BE2C (cell line): ENCODE results near the gene KCNJ12.
"Not testable (repeated sequence)": the region's sequence is repeated elsewhere in the genome, so short reads cannot be mapped to it uniquely, and the experiment has no call there.

ENCODE experiments used
- DNase-seq: peaks from one replicate; pipeline ENCODE4 v3.0.0-alpha.2; 2020
- H3K27me3 ChIP-seq: fragments of 250-450 bp; sonication (Bioruptor Pico); 2 replicates; pipeline ENCODE4 v1.5.1; 2020; ENCODE audit warnings: mild to moderate bottlenecking
- H3K36me3 ChIP-seq: fragments of 250-450 bp; sonication (Bioruptor Pico); 2 replicates; pipeline ENCODE4 v1.5.1; 2020; ENCODE audit warnings: mild to moderate bottlenecking
- H3K4me1 ChIP-seq: fragments of 250-450 bp; sonication (Bioruptor Pico); 2 replicates; pipeline ENCODE4 v1.5.1; 2020
- H3K4me3 ChIP-seq: 2 replicates; pipeline ENCODE4 v1.5.1; 2011; ENCODE audit warnings: low read depth, low read length
- H3K9me3 ChIP-seq: fragments of 250-450 bp; sonication (Bioruptor Pico); 2 replicates; pipeline ENCODE4 v1.5.1; 2020
- TF ChIP-seq, protein P1 (sequence below): IDR thresholded peaks from 2 replicates; pipeline ENCODE4 v1.5.1; 2012; ENCODE audit warnings: mild to moderate bottlenecking, low read depth, low read length

The KCNJ12 gene

DNA sequence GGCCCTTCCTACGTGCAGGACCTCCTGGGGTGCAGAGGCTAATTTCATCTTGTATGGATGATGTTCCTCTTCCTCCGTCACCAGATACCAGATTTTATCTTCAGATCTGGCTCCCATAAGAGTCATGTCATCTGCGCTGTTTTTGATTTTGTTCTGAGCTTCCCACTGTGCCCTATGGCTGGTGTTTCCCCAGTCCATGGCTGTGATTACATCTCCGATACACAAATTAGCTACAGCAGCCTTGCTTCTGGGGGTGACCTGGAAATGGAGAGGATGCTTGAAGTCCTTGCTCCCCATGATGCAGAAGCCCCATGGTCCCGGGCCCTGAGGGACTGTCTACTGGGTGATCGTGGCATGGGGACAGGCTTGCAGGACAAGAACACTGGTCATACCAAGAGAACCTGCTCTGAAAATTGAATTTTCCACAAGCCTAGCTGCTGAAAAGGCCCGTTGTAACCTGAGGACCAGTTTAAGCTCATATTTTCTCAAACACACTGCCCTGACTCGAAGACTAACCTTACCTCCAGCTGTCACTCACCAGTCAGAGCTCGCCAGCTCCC is 69.0 kb downstream of the KCNJ12 start:
- H3K4me3 ChIP-seq: no peak overlapping the region
- no peaks in the 10 kb centered on the region for H3K36me3 ChIP-seq
- TF ChIP-seq, protein P1, sequence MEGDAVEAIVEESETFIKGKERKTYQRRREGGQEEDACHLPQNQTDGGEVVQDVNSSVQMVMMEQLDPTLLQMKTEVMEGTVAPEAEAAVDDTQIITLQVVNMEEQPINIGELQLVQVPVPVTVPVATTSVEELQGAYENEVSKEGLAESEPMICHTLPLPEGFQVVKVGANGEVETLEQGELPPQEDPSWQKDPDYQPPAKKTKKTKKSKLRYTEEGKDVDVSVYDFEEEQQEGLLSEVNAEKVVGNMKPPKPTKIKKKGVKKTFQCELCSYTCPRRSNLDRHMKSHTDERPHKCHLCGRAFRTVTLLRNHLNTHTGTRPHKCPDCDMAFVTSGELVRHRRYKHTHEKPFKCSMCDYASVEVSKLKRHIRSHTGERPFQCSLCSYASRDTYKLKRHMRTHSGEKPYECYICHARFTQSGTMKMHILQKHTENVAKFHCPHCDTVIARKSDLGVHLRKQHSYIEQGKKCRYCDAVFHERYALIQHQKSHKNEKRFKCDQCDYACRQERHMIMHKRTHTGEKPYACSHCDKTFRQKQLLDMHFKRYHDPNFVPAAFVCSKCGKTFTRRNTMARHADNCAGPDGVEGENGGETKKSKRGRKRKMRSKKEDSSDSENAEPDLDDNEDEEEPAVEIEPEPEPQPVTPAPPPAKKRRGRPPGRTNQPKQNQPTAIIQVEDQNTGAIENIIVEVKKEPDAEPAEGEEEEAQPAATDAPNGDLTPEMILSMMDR: no peak
- H3K9me3 ChIP-seq: no peaks in the 10 kb centered on the region
- DNase-seq: no peak
- H3K4me1 ChIP-seq: no peaks in the 10 kb centered on the region
- no peaks in the 10 kb centered on the region for H3K27me3 ChIP-seq

DNA sequence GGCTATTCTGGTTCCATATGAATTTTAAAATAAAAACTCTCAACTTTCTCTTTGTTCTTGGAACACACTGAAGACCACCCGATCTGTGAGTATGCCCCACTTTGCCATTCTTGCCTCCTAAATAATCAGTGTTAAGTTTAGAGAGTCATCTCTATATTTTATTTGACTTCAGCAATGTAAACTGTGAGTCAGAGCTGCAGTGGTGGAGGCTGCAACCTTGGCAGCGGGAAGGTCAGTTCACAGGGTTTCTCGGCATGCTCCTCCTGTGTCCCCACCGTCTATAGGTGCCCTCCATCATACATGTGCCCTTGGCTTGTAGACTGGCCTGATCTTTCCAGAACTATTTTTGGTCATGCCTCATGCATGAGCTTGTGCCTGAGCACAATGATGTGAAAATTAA is 71.4 kb downstream of the KCNJ12 start:
- not testable (repeated sequence) for H3K4me1 ChIP-seq, H3K36me3 ChIP-seq, H3K27me3 ChIP-seq, DNase-seq, H3K9me3 ChIP-seq, H3K4me3 ChIP-seq

DNA sequence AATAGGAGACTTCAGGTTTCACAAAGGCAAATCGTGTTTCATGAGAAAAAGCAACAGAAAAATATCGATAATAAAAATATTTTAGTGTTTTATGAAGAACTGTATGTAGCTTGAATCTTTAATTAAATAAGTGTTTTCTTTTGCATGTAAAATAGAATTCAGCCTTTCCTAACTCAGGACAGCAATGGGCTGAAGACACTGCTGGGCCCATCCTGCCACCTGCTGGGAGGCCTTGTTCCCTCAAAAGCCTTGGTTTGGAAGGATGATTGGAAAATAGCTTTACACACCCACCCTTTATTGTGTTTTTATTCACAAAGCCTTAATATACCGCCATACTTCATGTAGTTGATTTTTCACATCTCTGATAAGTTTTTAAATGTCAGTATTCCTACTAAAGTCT is 73.7 kb downstream of the KCNJ12 start:
- TF ChIP-seq, protein P1: peak; percentile 39
- not testable (repeated sequence) for DNase-seq, H3K4me1 ChIP-seq, H3K27me3 ChIP-seq, H3K9me3 ChIP-seq, H3K4me3 ChIP-seq, H3K36me3 ChIP-seq

DNA sequence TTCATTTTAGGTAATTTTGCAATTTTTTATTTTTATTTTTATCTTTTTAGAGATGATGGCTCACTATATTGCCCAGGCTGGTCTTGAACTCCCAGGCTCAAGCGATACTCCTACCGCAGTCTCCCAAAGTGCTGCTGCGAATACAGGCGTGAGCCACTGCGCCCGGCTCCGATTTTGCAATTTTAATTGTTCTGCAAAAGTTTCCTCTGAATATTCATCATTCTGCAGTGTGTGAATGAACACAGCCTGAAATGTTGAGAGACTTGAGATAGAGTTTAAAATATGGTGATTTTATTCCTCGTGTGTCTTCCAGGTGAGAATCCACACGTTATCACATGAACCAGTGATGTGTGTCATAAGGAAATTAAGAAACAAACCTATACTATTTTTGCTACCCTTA is 75.8 kb downstream of the KCNJ12 start:
- H3K4me3 ChIP-seq: no peak overlapping the region
- no peak for DNase-seq
- TF ChIP-seq, protein P1: no peak
- no peaks in the 10 kb centered on the region for H3K4me1 ChIP-seq
- no peaks in the 10 kb centered on the region for H3K9me3 ChIP-seq
- H3K27me3 ChIP-seq: no peaks in the 10 kb centered on the region
- no peaks in the 10 kb centered on the region for H3K36me3 ChIP-seq

DNA sequence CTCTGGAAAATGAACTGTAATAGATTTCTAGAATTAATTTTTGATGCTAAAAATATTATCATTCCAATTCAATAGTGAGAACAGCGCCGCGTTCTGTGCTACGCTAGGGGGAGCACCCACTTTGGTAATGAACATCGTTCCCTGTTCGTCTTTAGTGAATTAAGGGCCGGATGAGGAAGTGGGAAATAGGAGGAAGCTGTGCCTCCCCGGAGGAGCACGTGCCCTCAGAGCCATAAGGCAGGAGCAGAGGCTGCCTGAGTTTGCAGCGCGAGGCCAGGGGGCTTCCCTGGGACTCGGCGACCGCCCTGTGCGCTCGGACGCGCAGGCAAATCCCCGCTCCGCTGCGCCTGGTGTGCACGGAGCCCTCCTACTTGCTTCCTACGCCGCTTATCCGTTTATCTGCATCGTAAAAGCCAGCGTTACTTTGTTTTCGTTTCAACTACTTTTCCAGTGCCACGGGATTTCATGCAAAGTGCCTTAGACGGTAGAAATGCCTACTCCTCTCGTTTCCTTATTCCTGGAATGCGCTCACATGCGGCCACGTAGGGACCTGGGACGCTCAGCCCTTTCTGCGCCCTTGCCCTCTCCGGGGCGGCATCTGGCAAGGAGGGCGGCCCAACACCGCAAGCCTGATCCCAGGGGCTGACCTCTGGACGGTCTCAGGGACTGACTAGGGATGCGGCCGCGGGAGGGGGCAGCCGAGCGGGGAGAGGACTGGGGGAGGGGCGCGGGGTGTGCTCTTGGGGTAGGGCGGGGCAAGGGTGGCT is 76.4 kb downstream of the KCNJ12 start:
- no peaks in the 10 kb centered on the region for H3K9me3 ChIP-seq
- DNase-seq: no peak
- H3K36me3 ChIP-seq: no peaks in the 10 kb centered on the region
- no peak overlapping the region for H3K4me3 ChIP-seq
- TF ChIP-seq, protein P1: no peak
- no peaks in the 10 kb centered on the region for H3K27me3 ChIP-seq
- H3K4me1 ChIP-seq: no peaks in the 10 kb centered on the region

DNA sequence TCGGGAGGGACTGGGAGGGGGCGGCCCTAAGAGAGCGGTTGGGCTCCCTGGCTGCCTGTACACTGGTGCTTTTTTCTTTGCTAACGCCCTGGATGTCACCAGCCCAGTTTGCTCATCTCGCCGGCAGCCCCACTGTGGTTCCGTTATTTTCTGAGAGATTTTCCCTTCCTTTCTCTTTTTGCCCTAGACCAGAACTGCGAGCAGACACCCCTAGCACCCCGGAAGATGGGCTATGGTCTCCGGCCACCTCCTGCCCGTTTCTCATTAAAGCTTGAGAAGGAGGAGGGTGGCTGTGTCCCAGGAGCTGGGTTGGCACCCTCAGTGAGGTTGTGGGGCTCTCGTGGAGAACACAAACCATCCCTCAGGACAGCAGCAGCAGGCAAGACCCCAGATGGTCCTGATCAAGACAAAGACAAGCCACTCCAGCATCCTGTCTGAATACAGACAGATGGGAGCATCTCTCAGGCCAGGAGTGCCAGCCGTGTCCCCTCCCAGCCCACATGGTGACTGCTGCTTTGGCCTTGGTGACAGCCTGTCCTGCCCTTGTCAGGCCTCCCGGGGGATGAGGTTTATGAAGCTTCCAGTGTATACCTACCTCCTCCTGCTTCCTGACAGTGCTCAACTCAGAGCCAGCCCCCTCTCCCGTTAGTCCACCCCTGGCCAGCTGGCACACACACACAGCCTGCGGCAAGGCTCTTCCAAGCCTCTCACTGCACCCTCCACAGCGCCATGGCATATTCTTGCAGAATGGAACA is 77.2 kb downstream of the KCNJ12 start:
- no peaks in the 10 kb centered on the region for H3K27me3 ChIP-seq
- H3K36me3 ChIP-seq: no peaks in the 10 kb centered on the region
- no peaks in the 10 kb centered on the region for H3K4me1 ChIP-seq
- no peak for DNase-seq
- TF ChIP-seq, protein P1: no peak
- no peak overlapping the region for H3K4me3 ChIP-seq
- no peaks in the 10 kb centered on the region for H3K9me3 ChIP-seq

DNA sequence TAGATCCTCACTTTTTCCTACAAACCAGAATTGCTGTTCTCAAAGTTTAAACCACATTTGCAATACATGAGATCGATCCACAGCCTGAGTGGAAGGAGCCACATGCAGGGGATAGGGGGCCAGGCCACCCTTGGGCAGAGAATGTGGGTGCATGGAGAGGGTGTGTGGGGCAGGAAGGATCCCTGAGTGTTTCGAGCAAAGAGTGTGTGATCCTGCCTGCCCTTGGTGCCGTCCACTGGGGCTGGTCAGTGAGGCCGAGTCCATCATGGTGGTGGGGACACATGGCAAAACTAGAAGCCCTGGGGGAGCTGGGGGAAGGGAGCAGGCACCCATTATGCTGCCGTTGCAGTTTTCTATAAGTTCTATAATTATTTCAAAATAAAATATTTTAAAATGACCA is 77.8 kb downstream of the KCNJ12 start:
- not testable (repeated sequence) for H3K27me3 ChIP-seq, H3K4me1 ChIP-seq, DNase-seq, H3K9me3 ChIP-seq, H3K4me3 ChIP-seq, H3K36me3 ChIP-seq
